ENCODE measurements around the gene TRIM40. TPM values are rescaled to one million over a fixed set of nuclear protein-coding genes. Genes with fewer than 3 reads are reported as not detected.

Gene TRIM40
- total and polyA plus RNA-seq, 3 donors from 2014 or later: 0.19 to 7.5 (median 0.79) TPM

DNA sequence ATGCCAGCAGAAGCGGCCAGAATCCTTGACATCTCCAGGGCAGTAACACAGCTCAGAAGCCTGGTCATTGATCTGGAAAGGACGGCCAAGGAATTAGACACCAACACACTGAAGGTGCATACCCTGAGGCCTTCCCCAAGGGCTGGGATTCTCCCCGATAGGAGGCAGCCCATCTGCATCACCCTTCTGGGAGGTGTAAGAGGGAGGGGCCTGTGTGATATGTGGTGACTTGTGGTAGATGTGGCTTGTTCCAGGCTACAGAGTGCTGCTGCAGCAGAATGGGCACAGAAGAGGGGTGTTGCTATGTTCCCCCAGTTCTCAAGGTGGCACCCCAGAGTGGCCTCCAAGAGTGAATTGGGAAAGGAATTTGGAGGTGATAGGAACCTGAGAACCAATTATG is 11.2 kb downstream of the TRIM40 start:
- WGBS, 2 donors: 69 to 84% methylated on average over 2 to 3 of the region's 3 CpGs
- no peaks in the 10 kb centered on the region for H3K9me3 ChIP-seq

DNA sequence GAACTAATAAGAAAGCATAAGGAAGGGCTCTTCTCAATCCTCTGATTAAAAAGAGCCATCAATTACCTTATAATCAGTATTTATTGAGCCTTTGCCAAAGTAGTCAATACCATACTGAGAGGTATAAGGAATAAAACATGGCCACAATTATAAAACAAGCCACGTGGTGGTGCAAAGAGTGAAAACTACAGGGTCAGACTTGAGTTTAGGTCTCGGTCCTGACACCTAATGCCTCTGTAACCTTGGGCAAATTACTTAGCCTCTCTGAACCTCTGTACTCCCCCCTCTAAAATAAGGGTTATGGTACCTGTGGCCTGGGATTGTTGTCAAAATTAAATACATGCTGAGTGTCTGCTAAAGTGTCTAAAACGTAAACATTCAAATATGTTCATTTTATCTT is 13.3 kb downstream of the TRIM40 start:
- no peaks in the 10 kb centered on the region for H3K27me3 ChIP-seq
- no peak overlapping the region for H3K4me3 ChIP-seq
- no peak for DNase-seq
- no peaks in the 10 kb centered on the region for H3K9me3 ChIP-seq
- H3K36me3 ChIP-seq (ENCODE audit: low read depth, missing control alignments): no peaks in the 10 kb centered on the region
- 57 to 62% methylated on average over 3 of the region's 3 CpGs for WGBS, 2 donors
- no peaks in the 10 kb centered on the region for H3K4me1 ChIP-seq
- no peak for TF ChIP-seq POLR2A (IDR thresholded peaks at IDR 0.05)
- TF ChIP-seq, protein P1, sequence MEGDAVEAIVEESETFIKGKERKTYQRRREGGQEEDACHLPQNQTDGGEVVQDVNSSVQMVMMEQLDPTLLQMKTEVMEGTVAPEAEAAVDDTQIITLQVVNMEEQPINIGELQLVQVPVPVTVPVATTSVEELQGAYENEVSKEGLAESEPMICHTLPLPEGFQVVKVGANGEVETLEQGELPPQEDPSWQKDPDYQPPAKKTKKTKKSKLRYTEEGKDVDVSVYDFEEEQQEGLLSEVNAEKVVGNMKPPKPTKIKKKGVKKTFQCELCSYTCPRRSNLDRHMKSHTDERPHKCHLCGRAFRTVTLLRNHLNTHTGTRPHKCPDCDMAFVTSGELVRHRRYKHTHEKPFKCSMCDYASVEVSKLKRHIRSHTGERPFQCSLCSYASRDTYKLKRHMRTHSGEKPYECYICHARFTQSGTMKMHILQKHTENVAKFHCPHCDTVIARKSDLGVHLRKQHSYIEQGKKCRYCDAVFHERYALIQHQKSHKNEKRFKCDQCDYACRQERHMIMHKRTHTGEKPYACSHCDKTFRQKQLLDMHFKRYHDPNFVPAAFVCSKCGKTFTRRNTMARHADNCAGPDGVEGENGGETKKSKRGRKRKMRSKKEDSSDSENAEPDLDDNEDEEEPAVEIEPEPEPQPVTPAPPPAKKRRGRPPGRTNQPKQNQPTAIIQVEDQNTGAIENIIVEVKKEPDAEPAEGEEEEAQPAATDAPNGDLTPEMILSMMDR (IDR thresholded peaks at IDR 0.05): no peak
- H3K27ac ChIP-seq: no peak overlapping the region
- intact Hi-C loops (cut with DNase I; ENCODE audit: low total_unique reads): no loop called here

More for the DNA sequence above, 11.2 kb downstream of the TRIM40 start:
- H3K4me3 ChIP-seq: no peak overlapping the region
- intact Hi-C loops (cut with DNase I; ENCODE audit: low total_unique reads): no loop called here
- no peaks in the 10 kb centered on the region for H3K27me3 ChIP-seq
- H3K4me1 ChIP-seq: no peaks in the 10 kb centered on the region
- no peak for TF ChIP-seq POLR2A (IDR thresholded peaks at IDR 0.05)
- TF ChIP-seq, protein P1 (IDR thresholded peaks at IDR 0.05): no peak
- DNase-seq: no peak
- H3K36me3 ChIP-seq (ENCODE audit: low read depth, missing control alignments): no peaks in the 10 kb centered on the region
- H3K27ac ChIP-seq: no peak overlapping the region

DNA sequence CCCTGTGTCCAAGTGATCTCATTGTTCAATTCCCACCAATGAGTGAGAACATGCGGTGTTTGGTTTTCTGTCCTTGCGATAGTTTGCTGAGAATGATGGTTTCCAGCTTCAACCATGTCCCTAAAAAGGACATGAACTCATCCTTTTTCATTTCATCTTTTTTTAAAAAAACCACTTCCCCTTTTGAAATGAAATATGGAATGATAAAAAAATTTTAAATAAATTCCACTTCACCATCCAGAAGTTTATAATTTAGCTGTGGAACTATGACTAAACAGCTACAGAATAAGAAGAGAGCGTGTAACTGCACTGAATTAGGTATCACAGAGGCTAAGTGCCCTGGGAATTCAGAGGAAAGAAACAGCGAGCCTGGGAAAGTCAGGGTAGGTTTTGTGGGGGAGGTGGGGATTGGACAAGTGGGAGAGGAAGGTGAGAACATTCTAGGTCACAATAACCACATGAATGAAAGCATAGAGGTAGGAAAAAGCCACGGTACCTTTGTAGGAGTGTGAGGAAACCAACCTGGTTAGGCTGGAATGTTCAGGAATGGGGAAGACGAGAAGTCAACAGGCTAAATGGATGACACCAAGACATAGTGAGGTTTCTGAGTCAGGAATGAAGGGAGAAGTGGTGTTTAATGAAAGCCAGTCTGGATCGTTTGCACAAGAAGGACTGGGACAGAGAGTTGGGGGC is 14.1 kb downstream of the TRIM40 start:
- Histone ChIP-seq H3K4me1 (no peaks in the 10 kb centered on the region), H3K36me3 (ENCODE audit: low read depth, missing control alignments) (no peaks in the 10 kb centered on the region), H3K27ac (no peak overlapping the region), H3K9me3 (no peaks in the 10 kb centered on the region), H3K4me3 (no peak overlapping the region), H3K27me3 (no peaks in the 10 kb centered on the region)
- 71 to 74% methylated on average over 7 of the region's 7 CpGs for WGBS, 2 donors
- intact Hi-C loops (cut with DNase I; ENCODE audit: low total_unique reads): no loop called here
- DNase-seq: no peak
- TF ChIP-seq, protein P1 (IDR thresholded peaks at IDR 0.05): no peak
- no peak for TF ChIP-seq POLR2A (IDR thresholded peaks at IDR 0.05)

DNA sequence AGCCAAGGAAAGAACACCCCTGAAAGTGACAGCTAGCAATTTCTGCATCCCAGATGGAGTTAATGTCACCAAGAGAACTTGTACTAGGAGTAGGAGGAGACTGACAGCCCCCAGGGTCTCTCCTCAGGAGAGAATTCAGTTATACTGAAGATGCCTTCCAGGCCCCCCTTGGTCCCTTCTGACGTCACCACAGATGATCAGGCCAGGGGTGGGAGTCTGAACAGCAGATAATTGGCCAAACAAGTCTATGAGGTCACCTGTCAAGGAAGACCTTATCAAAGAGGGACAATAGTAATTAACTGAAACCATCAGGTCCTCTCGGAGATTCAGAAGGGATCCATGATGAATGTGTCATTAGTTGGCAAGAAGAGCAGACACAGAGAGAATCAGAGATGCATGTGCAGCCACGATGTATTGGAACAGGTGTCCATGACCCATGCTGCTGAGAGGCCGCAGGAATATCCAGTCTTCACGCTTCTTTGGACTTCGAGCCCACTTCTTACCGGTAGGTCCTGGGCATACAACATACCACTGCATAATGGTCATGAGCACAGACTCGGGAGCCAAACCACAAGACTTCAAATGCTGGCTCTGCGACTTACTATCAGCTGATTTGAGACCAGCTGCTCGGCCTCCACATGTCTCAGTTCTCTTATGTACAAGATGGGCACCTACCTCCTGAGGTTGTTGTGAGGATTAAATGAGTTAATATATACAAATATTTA is 14.9 kb downstream of the TRIM40 start:
- DNase-seq: no peak
- H3K4me1 ChIP-seq: no peaks in the 10 kb centered on the region
- 82 to 87% methylated on average over 10 of the region's 10 CpGs for WGBS, 2 donors
- no peak overlapping the region for H3K4me3 ChIP-seq
- no peaks in the 10 kb centered on the region for H3K9me3 ChIP-seq
- intact Hi-C loops (cut with DNase I; ENCODE audit: low total_unique reads): no loop called here
- TF ChIP-seq, protein P1 (IDR thresholded peaks at IDR 0.05): no peak
- H3K36me3 ChIP-seq (ENCODE audit: low read depth, missing control alignments): no peaks in the 10 kb centered on the region
- no peaks in the 10 kb centered on the region for H3K27me3 ChIP-seq
- no peak overlapping the region for H3K27ac ChIP-seq
